ENCODE data around the gene SMOC2. TPM values are rescaled to one million over a fixed set of nuclear protein-coding genes. Genes with fewer than 3 reads are reported as not detected.

SMOC2 gene
- total RNA-seq, 1 donor from 2014 or later = 0.53 TPM

GRCh38 chr6:168611691-168612090, 170.7 kb downstream of the SMOC2 start:
- H3K27me3 ChIP-seq (ENCODE audit: control insufficient read depth, insufficient read depth, low read length) = no peaks in the 10 kb centered on the region
- H3K36me3 ChIP-seq (ENCODE audit: control insufficient read depth, insufficient read depth, low read length) = no peaks in the 10 kb centered on the region
- FAIRE-seq (no peak), DNase-seq (ENCODE audit: low read depth) (no peak)
- no peak for TF ChIP-seq CTCF (IDR thresholded peaks at IDR 0.05; ENCODE audit: insufficient read depth, low read length, severe bottlenecking)
- no peak overlapping the region for H3K4me3 ChIP-seq (ENCODE audit: low read depth, low read length)

GRCh38 chr6:168612586-168612985, 171.6 kb downstream of the SMOC2 start:
- no peaks in the 10 kb centered on the region for H3K36me3 ChIP-seq (ENCODE audit: control insufficient read depth, insufficient read depth, low read length)
- FAIRE-seq = no peak

GRCh38 chr6:168615837-168616236, 174.9 kb downstream of the SMOC2 start:
- Histone ChIP-seq H3K4me3 (ENCODE audit: low read depth, low read length) (no peak overlapping the region), H3K36me3 (ENCODE audit: control insufficient read depth, insufficient read depth, low read length) (no peaks in the 10 kb centered on the region), H3K27me3 (ENCODE audit: control insufficient read depth, insufficient read depth, low read length) (no peaks in the 10 kb centered on the region)
- FAIRE-seq (peak; percentile 40), DNase-seq (ENCODE audit: low read depth) (no peak)
- no peak for TF ChIP-seq CTCF (IDR thresholded peaks at IDR 0.05; ENCODE audit: insufficient read depth, low read length, severe bottlenecking)

More at GRCh38 chr6:168612586-168612985, 171.6 kb downstream of the SMOC2 start:
- Histone ChIP-seq H3K4me3 (ENCODE audit: low read depth, low read length) (no peak overlapping the region), H3K27me3 (ENCODE audit: control insufficient read depth, insufficient read depth, low read length) (no peaks in the 10 kb centered on the region)
- DNase-seq (ENCODE audit: low read depth) = no peak
- no peak for TF ChIP-seq CTCF (IDR thresholded peaks at IDR 0.05; ENCODE audit: insufficient read depth, low read length, severe bottlenecking)

- H3K27me3 ChIP-seq (ENCODE audit: control insufficient read depth, insufficient read depth, low read length) = no peaks in the 10 kb centered on the region
- H3K36me3 ChIP-seq (ENCODE audit: control insufficient read depth, insufficient read depth, low read length) = no peaks in the 10 kb centered on the region
- DNase-seq (ENCODE audit: low read depth) (no peak), FAIRE-seq (no peak)
- no peak overlapping the region for H3K4me3 ChIP-seq (ENCODE audit: low read depth, low read length)
- peak; percentile 10 for TF ChIP-seq CTCF (IDR thresholded peaks at IDR 0.05; ENCODE audit: insufficient read depth, low read length, severe bottlenecking)
Measured at GRCh38 chr6:168616816-168617765, 176.1 kb downstream of the SMOC2 start.

- TF ChIP-seq CTCF (IDR thresholded peaks at IDR 0.05; ENCODE audit: insufficient read depth, low read length, severe bottlenecking) = no peak
- H3K27me3 ChIP-seq (ENCODE audit: control insufficient read depth, insufficient read depth, low read length) = no peaks in the 10 kb centered on the region
- DNase-seq (ENCODE audit: low read depth) (no peak), FAIRE-seq (no peak)
- no peaks in the 10 kb centered on the region for H3K36me3 ChIP-seq (ENCODE audit: control insufficient read depth, insufficient read depth, low read length)
- no peak overlapping the region for H3K4me3 ChIP-seq (ENCODE audit: low read depth, low read length)
Measured at GRCh38 chr6:168618546-168619315, 177.7 kb downstream of the SMOC2 start.
